Panc1 (cell line): ENCODE data around the gene CALHM6. TPM values are rescaled to one million over a fixed set of nuclear protein-coding genes. Genes with fewer than 3 reads are reported as not detected.

ENCODE experiments used
- ATAC-seq: fragments of 200-7000 bp; cut with Tn5 transposase; 2 replicates; pipeline ENCODE4 v1.9.1; 2020; ENCODE audit warnings: mild to moderate bottlenecking, moderate library complexity
- BruUV-seq: library from RNA; stranded (reverse); fragments of 400-500 nt; replicated peaks from 2 replicates; lab custom pipeline; 2021; lab: Mats Ljungman, UMichigan
- CTCF ChIA-PET: fragments of 300-600 bp; sonication (Branson Sonifier 250); formaldehyde crosslinking; loops from one replicate; lab custom pipeline; 2022; ENCODE audit warnings: antibody characterized with exemption; lab: Charles Lee
- POLR2A ChIA-PET: fragments of 300-600 bp; sonication (Branson Sonifier 250); formaldehyde crosslinking; loops from one replicate; lab custom pipeline; 2022; ENCODE audit warnings: antibody characterized with exemption; lab: Charles Lee
- DNase-seq: peaks from one replicate; pipeline ENCODE4 v3.0.0-alpha.2; 2010; ENCODE audit warnings: low read depth, low spot score
- H3K27ac ChIP-seq: 2 replicates; pipeline ENCODE4 v1.5.1; 2011; ENCODE audit warnings: mild to moderate bottlenecking, low read length, inconsistent platforms
- H3K27me3 ChIP-seq: fragments of 200-500 bp; sonication (Bioruptor generic); 2 replicates; pipeline ENCODE4 v1.6.0; 2014; ENCODE audit warnings: low read length, inconsistent platforms; ENCODE audit not compliant: control insufficient read depth, insufficient read depth
- H3K36me3 ChIP-seq: fragments of 200-500 bp; sonication (Bioruptor generic); 2 replicates; pipeline ENCODE4 v1.5.1; 2014; ENCODE audit warnings: inconsistent platforms, mild to moderate bottlenecking, low read length, moderate library complexity; ENCODE audit not compliant: control insufficient read depth, insufficient read depth
- H3K4me1 ChIP-seq: 2 replicates; pipeline ENCODE4 v1.5.1; 2011; ENCODE audit warnings: inconsistent platforms, mild to moderate bottlenecking, low read length, moderate library complexity; ENCODE audit not compliant: control insufficient read depth, insufficient read depth
- H3K4me3 ChIP-seq, 2 experiments: 2 replicates each; pipeline ENCODE4 v1.5.1; 2011 to 2012; ENCODE audit warnings: low read depth in 2 of 2, low read length in 2 of 2, mild to moderate bottlenecking in 2 of 2, inconsistent platforms in 1 of 2, moderate library complexity in 1 of 2
- H3K9me3 ChIP-seq: fragments of 200-500 bp; sonication (Bioruptor generic); 2 replicates; pipeline ENCODE4 v1.5.1; 2014; ENCODE audit warnings: low read depth, mild to moderate bottlenecking, inconsistent platforms, low read length, moderate library complexity; ENCODE audit not compliant: control insufficient read depth, insufficient read depth
- POLR2AphosphoS5 ChIP-seq: IDR thresholded peaks from 2 replicates; pipeline ENCODE4 v1.6.1; 2012; ENCODE audit warnings: mild to moderate bottlenecking, low read depth, low read length, moderate library complexity
- SIN3A ChIP-seq: IDR thresholded peaks from 2 replicates; pipeline ENCODE4 v1.6.1; 2012; ENCODE audit warnings: low read depth, mild to moderate bottlenecking, low read length, moderate library complexity, borderline replicate concordance; ENCODE audit not compliant: insufficient read depth
- TCF7L2 ChIP-seq: IDR thresholded peaks from 2 replicates; pipeline ENCODE4 v1.6.1; 2011; ENCODE audit warnings: mild to moderate bottlenecking, low read depth, low read length, inconsistent platforms
- in situ Hi-C: cut with HindIII; loops from 2 replicates; pipeline ENCODE4 v1.10.0; 2016; ENCODE audit warnings: low sequenced_read_pairs, low pct_unique_long_range_greater_than_20kb
- intact Hi-C: fragments of 100-400 bp; cut with micrococcal nuclease; formaldehyde crosslinking; loops from one replicate; pipeline ENCODE4 v1.10.0; 2022; ENCODE audit not compliant: unreplicated experiment
- total RNA-seq: library from RNA; stranded (reverse); gene quantifications from one replicate; pipeline ENCODE4 v1.2.1, GENCODE V29; 2021; ENCODE audit not compliant: unreplicated experiment
- TF ChIP-seq, protein P1 (sequence below): fragments of 450-650 bp; IDR thresholded peaks from 2 replicates; pipeline ENCODE4 v1.5.1; 2017; ENCODE audit warnings: mild to moderate bottlenecking
- TF ChIP-seq, protein P2 (sequence below), 2 experiments: IDR thresholded peaks; 2 replicates each; pipeline ENCODE4 v1.6.1; 2011 to 2012; ENCODE audit warnings: low read depth in 2 of 2, control low read depth in 1 of 2, low read length in 1 of 2, mild to moderate bottlenecking in 1 of 2, moderate library complexity in 1 of 2; ENCODE audit not compliant: insufficient read depth in 1 of 2

Gene CALHM6
- total RNA-seq, 1 experiment from 2014 or later: not detected

DNA sequence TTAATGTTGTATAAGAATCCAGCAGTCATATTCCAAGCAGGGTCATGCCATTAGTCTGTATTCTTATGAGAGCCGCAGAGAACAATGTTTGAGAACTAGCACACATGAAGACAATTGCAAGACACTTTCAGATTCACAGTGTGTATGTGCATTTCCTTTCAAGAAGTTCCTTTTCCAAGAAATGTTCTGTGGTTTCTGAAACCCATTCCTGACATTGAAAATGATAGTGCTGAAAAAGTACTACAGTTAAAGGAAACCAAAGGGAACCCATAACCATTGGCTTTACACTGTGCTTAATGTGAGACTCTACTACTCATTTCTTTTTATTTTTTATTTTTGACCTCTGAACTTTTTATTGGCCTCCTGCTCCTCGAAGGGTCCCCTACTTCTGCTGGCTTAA lies 4.2 kb upstream of the CALHM6 start:
- no peaks in the 10 kb centered on the region for H3K4me1 ChIP-seq
- intact Hi-C loops: no loop called here
- TF ChIP-seq, protein P1, sequence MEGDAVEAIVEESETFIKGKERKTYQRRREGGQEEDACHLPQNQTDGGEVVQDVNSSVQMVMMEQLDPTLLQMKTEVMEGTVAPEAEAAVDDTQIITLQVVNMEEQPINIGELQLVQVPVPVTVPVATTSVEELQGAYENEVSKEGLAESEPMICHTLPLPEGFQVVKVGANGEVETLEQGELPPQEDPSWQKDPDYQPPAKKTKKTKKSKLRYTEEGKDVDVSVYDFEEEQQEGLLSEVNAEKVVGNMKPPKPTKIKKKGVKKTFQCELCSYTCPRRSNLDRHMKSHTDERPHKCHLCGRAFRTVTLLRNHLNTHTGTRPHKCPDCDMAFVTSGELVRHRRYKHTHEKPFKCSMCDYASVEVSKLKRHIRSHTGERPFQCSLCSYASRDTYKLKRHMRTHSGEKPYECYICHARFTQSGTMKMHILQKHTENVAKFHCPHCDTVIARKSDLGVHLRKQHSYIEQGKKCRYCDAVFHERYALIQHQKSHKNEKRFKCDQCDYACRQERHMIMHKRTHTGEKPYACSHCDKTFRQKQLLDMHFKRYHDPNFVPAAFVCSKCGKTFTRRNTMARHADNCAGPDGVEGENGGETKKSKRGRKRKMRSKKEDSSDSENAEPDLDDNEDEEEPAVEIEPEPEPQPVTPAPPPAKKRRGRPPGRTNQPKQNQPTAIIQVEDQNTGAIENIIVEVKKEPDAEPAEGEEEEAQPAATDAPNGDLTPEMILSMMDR: no peak
- TF ChIP-seq, protein P2, sequence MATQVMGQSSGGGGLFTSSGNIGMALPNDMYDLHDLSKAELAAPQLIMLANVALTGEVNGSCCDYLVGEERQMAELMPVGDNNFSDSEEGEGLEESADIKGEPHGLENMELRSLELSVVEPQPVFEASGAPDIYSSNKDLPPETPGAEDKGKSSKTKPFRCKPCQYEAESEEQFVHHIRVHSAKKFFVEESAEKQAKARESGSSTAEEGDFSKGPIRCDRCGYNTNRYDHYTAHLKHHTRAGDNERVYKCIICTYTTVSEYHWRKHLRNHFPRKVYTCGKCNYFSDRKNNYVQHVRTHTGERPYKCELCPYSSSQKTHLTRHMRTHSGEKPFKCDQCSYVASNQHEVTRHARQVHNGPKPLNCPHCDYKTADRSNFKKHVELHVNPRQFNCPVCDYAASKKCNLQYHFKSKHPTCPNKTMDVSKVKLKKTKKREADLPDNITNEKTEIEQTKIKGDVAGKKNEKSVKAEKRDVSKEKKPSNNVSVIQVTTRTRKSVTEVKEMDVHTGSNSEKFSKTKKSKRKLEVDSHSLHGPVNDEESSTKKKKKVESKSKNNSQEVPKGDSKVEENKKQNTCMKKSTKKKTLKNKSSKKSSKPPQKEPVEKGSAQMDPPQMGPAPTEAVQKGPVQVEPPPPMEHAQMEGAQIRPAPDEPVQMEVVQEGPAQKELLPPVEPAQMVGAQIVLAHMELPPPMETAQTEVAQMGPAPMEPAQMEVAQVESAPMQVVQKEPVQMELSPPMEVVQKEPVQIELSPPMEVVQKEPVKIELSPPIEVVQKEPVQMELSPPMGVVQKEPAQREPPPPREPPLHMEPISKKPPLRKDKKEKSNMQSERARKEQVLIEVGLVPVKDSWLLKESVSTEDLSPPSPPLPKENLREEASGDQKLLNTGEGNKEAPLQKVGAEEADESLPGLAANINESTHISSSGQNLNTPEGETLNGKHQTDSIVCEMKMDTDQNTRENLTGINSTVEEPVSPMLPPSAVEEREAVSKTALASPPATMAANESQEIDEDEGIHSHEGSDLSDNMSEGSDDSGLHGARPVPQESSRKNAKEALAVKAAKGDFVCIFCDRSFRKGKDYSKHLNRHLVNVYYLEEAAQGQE (IDR thresholded peaks at IDR 0.05; ENCODE audit: insufficient read depth in 1 of 2, low read depth in 2 of 2, low read length in 1 of 2): no peak
- TF ChIP-seq POLR2AphosphoS5 (no peak), TCF7L2 (no peak), SIN3A (no peak)
- ChIA-PET POLR2A (no interaction called here), CTCF (no interaction called here)
- BruUV-seq: no TSS peak
- DNase-seq (no peak), ATAC-seq (no peak)
- H3K4me3 ChIP-seq: no peak overlapping the region
- H3K27me3 ChIP-seq: peaks cover 38% of the 10 kb centered on the region
- in situ Hi-C loops: no loop called here
- no peaks in the 10 kb centered on the region for H3K36me3 ChIP-seq
- H3K9me3 ChIP-seq: no peaks in the 10 kb centered on the region
- no peak overlapping the region for H3K27ac ChIP-seq

DNA sequence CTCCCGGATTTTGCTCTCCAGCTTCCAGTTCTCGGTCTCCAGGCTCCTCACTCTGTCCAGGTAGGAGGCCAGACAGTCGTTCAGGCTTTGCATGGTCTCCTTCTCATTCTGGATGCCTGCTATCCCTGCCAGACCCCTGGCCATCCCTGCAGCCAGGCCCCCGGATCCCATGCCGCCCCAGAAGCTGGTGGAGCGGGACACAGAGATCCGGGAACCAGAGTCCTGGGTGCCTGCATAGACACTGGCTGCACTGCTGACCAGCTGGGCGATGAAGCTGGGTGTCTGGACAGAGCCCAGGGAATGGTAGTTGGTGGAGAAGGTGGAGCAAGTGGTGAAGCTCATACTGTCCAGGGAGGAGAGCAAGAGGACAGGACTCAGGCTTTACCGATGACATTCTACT lies 2.9 kb upstream of the CALHM6 start:
- ATAC-seq (no peak), DNase-seq (no peak)
- Histone ChIP-seq H3K4me3 (no peak overlapping the region), H3K9me3 (no peaks in the 10 kb centered on the region), H3K27me3 (peaks cover 44% of the 10 kb centered on the region), H3K36me3 (no peaks in the 10 kb centered on the region), H3K4me1 (0 out of 2 replicates have a peak, but pooled peaks cover 4% of the 10 kb centered on the region), H3K27ac (no peak overlapping the region)
- POLR2A ChIA-PET: no interaction called here
- TF ChIP-seq TCF7L2 (no peak), POLR2AphosphoS5 (no peak), SIN3A (no peak)
- TF ChIP-seq, protein P1: no peak
- TF ChIP-seq, protein P2 (IDR thresholded peaks at IDR 0.05; ENCODE audit: insufficient read depth in 1 of 2, low read depth in 2 of 2, low read length in 1 of 2): no peak
- CTCF ChIA-PET: no interaction called here
- in situ Hi-C loops: no loop called here
- no TSS peak for BruUV-seq
- intact Hi-C loops: no loop called here
